H1 (cell line): ENCODE results near the gene NR2C2. TPM values are rescaled to one million over a fixed set of nuclear protein-coding genes. Genes with fewer than 3 reads are reported as not detected.

ENCODE experiments used
- CTCF ChIA-PET: fragments of 300-600 bp; sonication (Branson Sonifier 250); formaldehyde crosslinking; loops from one replicate; lab custom pipeline; 2021; ENCODE audit not compliant: partially characterized antibody; lab: Charles Lee
- POLR2A ChIA-PET: fragments of 300-600 bp; sonication (Branson Sonifier 250); formaldehyde crosslinking; loops from one replicate; lab custom pipeline; 2021; ENCODE audit warnings: inconsistent platforms; ENCODE audit not compliant: partially characterized antibody; lab: Charles Lee
- DNase-seq, 2 experiments: peaks; one replicate each; pipeline versions ENCODE4 v3.0.0 to v3.0.0-alpha.2; 2010 to 2022; ENCODE audit warnings: low spot score in 2 of 2, low read depth in 1 of 2, mixed read lengths in 1 of 2
- FAIRE-seq: peaks from 2 replicates; lab custom pipeline; 2011; peaks lifted over from hg19 to GRCh38; lab: Jason Lieb, UNC
- H2AFZ ChIP-seq: 2 replicates; pipeline ENCODE4 v1.8.1; 2012; ENCODE audit warnings: low read length, inconsistent platforms
- H2AK5ac ChIP-seq: 2 replicates; pipeline ENCODE4 v1.6.1; 2013; ENCODE audit warnings: low read depth, low read length
- H2BK120ac ChIP-seq: replicated peaks from 2 replicates; pipeline ENCODE3; 2013; ENCODE audit warnings: low read depth, low read length, inconsistent platforms
- H2BK12ac ChIP-seq: 2 replicates; pipeline ENCODE4 v1.6.1; 2013; ENCODE audit warnings: low read depth, low read length
- H2BK15ac ChIP-seq: 2 replicates; pipeline ENCODE4 v1.6.1; 2013; ENCODE audit warnings: low read length
- H2BK20ac ChIP-seq: 2 replicates; pipeline ENCODE4 v1.6.1; 2013; ENCODE audit warnings: low read length
- H2BK5ac ChIP-seq: 2 replicates; pipeline ENCODE4 v1.6.1; 2013; ENCODE audit warnings: low read depth, low read length
- H3K14ac ChIP-seq: 2 replicates; pipeline ENCODE4 v1.6.1; 2013; ENCODE audit warnings: inconsistent platforms; ENCODE audit not compliant: insufficient read length
- H3K18ac ChIP-seq: 2 replicates; pipeline ENCODE4 v1.6.1; 2013; ENCODE audit warnings: low read length; ENCODE audit errors: extremely low read depth
- H3K23ac ChIP-seq: 2 replicates; pipeline ENCODE4 v1.6.1; 2013; ENCODE audit warnings: inconsistent platforms; ENCODE audit not compliant: insufficient read length
- H3K23me2 ChIP-seq: 2 replicates; pipeline ENCODE4 v1.6.1; 2013; ENCODE audit warnings: low read depth, low read length
- H3K27ac ChIP-seq: 2 replicates; pipeline ENCODE4 v1.6.1; 2011; ENCODE audit warnings: low read depth, low read length, inconsistent platforms
- H3K27me3 ChIP-seq, 4 experiments: replicated peaks in 1 of 4; 1 replicate in 1 of 4; 2 replicates in 3 of 4; pipeline versions ENCODE4 v1.6.1 to v1.8.1; 2011 to 2013; ENCODE audit warnings: low read length in 3 of 4, mild to moderate bottlenecking in 3 of 4, inconsistent platforms in 2 of 4, mixed read lengths in 2 of 4, moderate library complexity in 1 of 4; ENCODE audit not compliant: control insufficient read depth in 3 of 4, insufficient read depth in 3 of 4; ENCODE audit errors: extremely low read depth in 1 of 4
- H3K36me3 ChIP-seq, 4 experiments: 2 replicates each; pipeline versions ENCODE4 v1.6.1 to v1.8.1; 2011 to 2013; ENCODE audit warnings: mild to moderate bottlenecking in 4 of 4, low read length in 3 of 4, moderate library complexity in 2 of 4, control low read depth in 1 of 4, inconsistent platforms in 1 of 4; ENCODE audit not compliant: insufficient read depth in 4 of 4, control insufficient read depth in 2 of 4
- H3K4ac ChIP-seq: replicated peaks from 2 replicates; pipeline ENCODE3; 2013; ENCODE audit warnings: low read length, low read depth, mixed read lengths, inconsistent platforms; ENCODE audit not compliant: insufficient read length
- H3K4me1 ChIP-seq, 4 experiments: replicated peaks in 1 of 4; 1 replicate in 1 of 4; 2 replicates in 3 of 4; pipeline versions ENCODE4 v1.6.1 to v1.8.1; 2011 to 2013; ENCODE audit warnings: low read length in 3 of 4, inconsistent platforms in 2 of 4, mixed read lengths in 1 of 4; ENCODE audit not compliant: insufficient read depth in 4 of 4, control insufficient read depth in 3 of 4
- H3K4me2 ChIP-seq, 2 experiments: 2 replicates each; pipeline versions ENCODE4 v1.6.1 to v1.8.1; 2011 to 2013; ENCODE audit warnings: low read depth in 2 of 2, low read length in 2 of 2, control low read depth in 1 of 2, inconsistent platforms in 1 of 2, mild to moderate bottlenecking in 1 of 2; ENCODE audit not compliant: insufficient read depth in 1 of 2
- H3K4me3 ChIP-seq, 4 experiments: fragments of 200-600, 300-600 bp in 1 of 4; sonication (generic), shearing (Covaris generic), sonication (Bioruptor Twin) in 1 of 4; 2 replicates each; pipeline versions ENCODE4 v1.5.1 to v1.8.1; 2011 to 2016; ENCODE audit warnings: low read length in 4 of 4, low read depth in 3 of 4, control low read depth in 2 of 4, inconsistent platforms in 2 of 4, mild to moderate bottlenecking in 2 of 4, mixed read lengths in 1 of 4, moderate library complexity in 1 of 4; ENCODE audit not compliant: insufficient read depth in 2 of 4; ENCODE audit errors: extremely low read depth in 1 of 4
- H3K56ac ChIP-seq: replicated peaks from 2 replicates; pipeline ENCODE3; 2013; ENCODE audit warnings: low read depth, mild to moderate bottlenecking, mixed read lengths, low read length, inconsistent platforms; ENCODE audit not compliant: insufficient read length
- H3K79me1 ChIP-seq: 2 replicates; pipeline ENCODE4 v1.6.1; 2013; ENCODE audit warnings: low read depth, low read length, control low read depth
- H3K79me2 ChIP-seq, 2 experiments: 2 replicates each; pipeline versions ENCODE4 v1.6.1 to v1.8.1; 2012 to 2013; ENCODE audit warnings: low read length in 2 of 2, mild to moderate bottlenecking in 2 of 2, inconsistent platforms in 1 of 2; ENCODE audit not compliant: insufficient read depth in 2 of 2, control insufficient read depth in 1 of 2
- H3K9ac ChIP-seq, 4 experiments: replicated peaks in 1 of 4; 1 replicate in 1 of 4; 2 replicates in 3 of 4; pipeline versions ENCODE4 v1.6.1 to v1.8.1; 2011 to 2013; ENCODE audit warnings: low read depth in 3 of 4, low read length in 3 of 4, control low read depth in 2 of 4, mild to moderate bottlenecking in 2 of 4, moderate library complexity in 2 of 4, inconsistent platforms in 1 of 4; ENCODE audit errors: extremely low read depth in 1 of 4
- H3K9me3 ChIP-seq, 2 experiments: 2 replicates each; pipeline versions ENCODE4 v1.6.1 to v1.8.1; 2012 to 2013; ENCODE audit warnings: mild to moderate bottlenecking in 2 of 2, moderate library complexity in 2 of 2, control low read depth in 1 of 2, inconsistent platforms in 1 of 2, low read depth in 1 of 2, low read length in 1 of 2, mixed read lengths in 1 of 2; ENCODE audit not compliant: insufficient read depth in 2 of 2
- H4K20me1 ChIP-seq, 2 experiments: replicated peaks in 1 of 2; 2 replicates each; pipeline versions ENCODE3 to v1.8.1; 2011 to 2013; ENCODE audit warnings: inconsistent platforms in 2 of 2, low read length in 2 of 2, mild to moderate bottlenecking in 1 of 2; ENCODE audit not compliant: insufficient read depth in 2 of 2, control insufficient read depth in 1 of 2
- H4K5ac ChIP-seq: 2 replicates; pipeline ENCODE4 v1.6.1; 2013; ENCODE audit warnings: low read length, low read depth, mixed read lengths, inconsistent platforms; ENCODE audit not compliant: insufficient read length
- H4K8ac ChIP-seq: 2 replicates; pipeline ENCODE4 v1.8.0; 2013; ENCODE audit warnings: mild to moderate bottlenecking, moderate library complexity, low read length, inconsistent platforms; ENCODE audit not compliant: insufficient read depth; ENCODE audit errors: extremely low read depth
- H4K91ac ChIP-seq: replicated peaks from 2 replicates; pipeline ENCODE3; 2013; ENCODE audit warnings: low read length, mixed read lengths, inconsistent platforms; ENCODE audit not compliant: insufficient read length
- BACH1 ChIP-seq: IDR thresholded peaks from 2 replicates; pipeline ENCODE4 v1.6.1; 2012; ENCODE audit warnings: low read length, improper control_type of control experiment
- CREB1 ChIP-seq: IDR thresholded peaks from 2 replicates; pipeline ENCODE4 v1.6.1; 2012; ENCODE audit warnings: inconsistent platforms
- EGR1 ChIP-seq: IDR thresholded peaks from 2 replicates; pipeline ENCODE4 v1.6.1; 2011; ENCODE audit warnings: low read depth, low read length, borderline replicate concordance
- EZH2 ChIP-seq: fragments of 200-600 bp; sonication (generic); IDR thresholded peaks from 2 replicates; pipeline ENCODE4 v1.7.1; 2012; ENCODE audit warnings: low read depth, mild to moderate bottlenecking, moderate library complexity, low read length, inconsistent platforms; ENCODE audit not compliant: severe bottlenecking
- KDM1A ChIP-seq: fragments of 200-600, 300-600 bp; sonication (generic); IDR thresholded peaks from 2 replicates; pipeline ENCODE4 v1.7.1; 2016; ENCODE audit warnings: mild to moderate bottlenecking, low read length, borderline replicate concordance
- POLR2AphosphoS5 ChIP-seq: IDR thresholded peaks from 2 replicates; pipeline ENCODE4 v1.6.1; 2011; ENCODE audit warnings: low read depth, low read length
- POU5F1 ChIP-seq: IDR thresholded peaks from 2 replicates; pipeline ENCODE4 v1.6.1; 2011; ENCODE audit warnings: low read depth, mild to moderate bottlenecking, low read length, moderate library complexity
- TBP ChIP-seq: IDR thresholded peaks from 2 replicates; pipeline ENCODE4 v1.6.1; 2011; ENCODE audit warnings: low read depth, low read length, improper control_type of control experiment
- ZNF274 ChIP-seq: IDR thresholded peaks from 2 replicates; pipeline ENCODE4 v1.7.0; 2012; ENCODE audit warnings: low read length, borderline replicate concordance; ENCODE audit errors: extremely low read depth
- WGBS, 2 experiments: shearing (Covaris generic) in 1 of 2; methylation state at CpG; one replicate each; pipeline versions ENCODE4 v1.1.6 to v1.1.7; 2013 to 2015; ENCODE audit warnings: low lambda C conversion rate in 2 of 2, mixed read lengths in 2 of 2, inconsistent platforms in 1 of 2, low coverage in 1 of 2, missing lambda C conversion rate in 1 of 2; ENCODE audit not compliant: insufficient replicate concordance in 2 of 2, insufficient coverage in 1 of 2, insufficient read length in 1 of 2; ENCODE audit errors: extremely low coverage in 1 of 2, missing lambda C conversion rate in 1 of 2; 5-methylcytosine and 5-hydroxymethylcytosine counted together
- polyA plus RNA-seq, 7 experiments: library from polyadenylated mRNA; depleted of rRNA in 3 of 7; stranded (reverse) in 5 of 7; unstranded in 2 of 7; fragments of >200 nt in 5 of 7; fragments of 200-250 nt in 2 of 7; gene quantifications; 1 replicate in 5 of 7; 2 replicates in 1 of 7; 4 replicates in 1 of 7; pipeline versions ENCODE4 v1.2.1 to v1.2.3, GENCODE V29; 2011 to 2013; ENCODE audit warnings: missing spikeins in 2 of 7, mixed read lengths in 2 of 7
- total RNA-seq: library from RNA; stranded (reverse); fragmentation: NEBNext Ultra II Directional; extraction: Animal tissue kit (Norgen Biotek cat#: 25700); gene quantifications from 2 replicates; pipeline ENCODE4 v1.2.1, GENCODE V29; 2021

Gene NR2C2
- total and polyA plus RNA-seq, 2 of the 8 experiments (the other 6 are each of a cell fraction or from before 2014, with no cell fraction given) = 16.6 to 44.4 TPM

GRCh38 chr3:15045667-15046066 is 98.3 kb downstream of the NR2C2 start:
- peaks cover 0 to 6% of the 10 kb centered on the region in 2 experiments; a peak in 1 of 4 replicates for H3K79me2 ChIP-seq
- H3K27ac ChIP-seq = no peak overlapping the region
- peaks cover 6 to 14% of the 10 kb centered on the region in 2 experiments for H4K20me1 ChIP-seq
- no peaks in the 10 kb centered on the region for H3K9me3 ChIP-seq
- no peak overlapping the region for H2BK15ac ChIP-seq
- H3K36me3 ChIP-seq = peaks cover 35 to 93% (median 71%) of the 10 kb centered on the region in 4 experiments; a peak in 7 of 8 replicates
- H3K79me1 ChIP-seq = no peaks in the 10 kb centered on the region; the same call in 1 of the 2 replicates
- no peak overlapping the region for H3K9ac ChIP-seq
- H4K8ac ChIP-seq = no peak overlapping the region
- FAIRE-seq (no peak), DNase-seq (no peak)
- H4K5ac ChIP-seq = no peak overlapping the region
- ChIA-PET POLR2A (interaction anchor here (1.2 to 1.3 kb wide), 2 partner anchors 8 to 102 kb away, joined by 3 read pairs; no protein-coding TSS in a partner anchor), CTCF (interaction anchor here (0.8 to 1.6 kb wide), 2 partner anchors 20 to 119 kb away, joined by 3 read pairs; no protein-coding TSS in a partner anchor)
- H3K4ac ChIP-seq = no peak overlapping the region
- H3K27me3 ChIP-seq = no peaks in the 10 kb centered on the region
- no peak overlapping the region for H2BK5ac ChIP-seq
- no peak overlapping the region for H2AFZ ChIP-seq
- no peaks in the 10 kb centered on the region for H3K23me2 ChIP-seq
- H3K56ac ChIP-seq = no peak overlapping the region
- H2AK5ac ChIP-seq = no peak overlapping the region
- TF ChIP-seq EZH2 (no peak), TBP (no peak), POU5F1 (no peak), BACH1 (no peak), ZNF274 (no peak), POLR2AphosphoS5 (no peak), KDM1A (no peak), CREB1 (no peak), EGR1 (no peak)
- no peak overlapping the region for H3K4me3 ChIP-seq
- no peaks in the 10 kb centered on the region for H3K4me1 ChIP-seq
- no peak overlapping the region for H3K4me2 ChIP-seq
- H3K18ac ChIP-seq = no peak overlapping the region
- WGBS, 2 experiments = 95% methylated on average over 1 of the region's 1 CpG; no CpG with 5 or more reads in 1 of the 2 experiments
- no peak overlapping the region for H2BK12ac ChIP-seq
- H3K23ac ChIP-seq = no peak overlapping the region
- no peak overlapping the region for H2BK120ac ChIP-seq
- no peak overlapping the region for H3K14ac ChIP-seq
- no peak overlapping the region for H2BK20ac ChIP-seq
- H4K91ac ChIP-seq = no peak overlapping the region
